HFFc6 (cell line): ENCODE data around the gene CNTN5. TPM values are rescaled to one million over a fixed set of nuclear protein-coding genes. Genes with fewer than 3 reads are reported as not detected.

ENCODE experiments used
- DNase-seq: peaks from one replicate; pipeline ENCODE4 v3.0.0-alpha.2; 2018
- H3K27ac Mint-ChIP-seq: 2 replicates; pipeline ENCODE4 v1.8.0; 2020; ENCODE audit warnings: mild to moderate bottlenecking, mixed read lengths
- H3K27me3 Mint-ChIP-seq: 2 replicates; pipeline ENCODE4 v1.8.0; 2021; ENCODE audit warnings: mild to moderate bottlenecking, moderate library complexity, mixed read lengths; ENCODE audit not compliant: insufficient read depth
- H3K36me3 Mint-ChIP-seq: 2 replicates; pipeline ENCODE4 v1.8.0; 2021; ENCODE audit warnings: low read depth, mixed read lengths
- H3K4me1 Mint-ChIP-seq: 2 replicates; pipeline ENCODE4 v1.8.0; 2020; ENCODE audit warnings: low read depth, mixed read lengths
- H3K4me3 Mint-ChIP-seq: 2 replicates; pipeline ENCODE4 v1.8.0; 2020; ENCODE audit warnings: mild to moderate bottlenecking, moderate library complexity, mixed read lengths
- H3K9me3 Mint-ChIP-seq: 2 replicates; pipeline ENCODE4 v1.8.0; 2020; ENCODE audit warnings: mild to moderate bottlenecking, mixed read lengths
- total RNA-seq, 6 experiments: library from RNA; stranded (reverse); fragmentation: NEBNext Ultra II Directional; extraction: Animal tissue kit (Norgen Biotek cat#: 25700); gene quantifications; 2 replicates in 1 of 6; 3 replicates in 5 of 6; pipeline ENCODE4 v1.2.3, GENCODE V29; 2021
- TF ChIP-seq, protein P1 (sequence below): fragments of 200-600 bp; sonication (generic); IDR thresholded peaks from 2 replicates; pipeline ENCODE4 v1.5.0; 2021; ENCODE audit warnings: antibody characterized with exemption, mild to moderate bottlenecking

CNTN5 gene
- total RNA-seq, 6 experiments from 2014 or later = not detected

DNA sequence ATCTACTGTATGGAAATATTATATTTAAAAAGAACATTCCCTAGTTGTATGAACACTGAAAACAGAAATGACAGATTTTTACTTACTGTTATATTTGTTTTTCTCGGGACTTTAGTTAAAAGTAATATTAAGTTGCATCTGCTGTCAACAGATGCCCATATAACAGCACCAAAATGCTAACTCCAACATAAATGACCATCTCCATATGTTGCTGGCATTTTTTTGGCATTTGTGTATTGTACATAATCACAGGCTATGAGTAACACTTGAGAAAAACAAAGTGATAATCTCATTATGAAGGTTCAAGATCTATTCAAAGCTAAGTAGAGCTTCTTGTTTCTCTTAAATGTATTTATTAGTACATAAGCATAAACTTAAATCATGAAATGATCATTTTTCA lies 172.0 kb downstream of the CNTN5 start:
- H3K4me3 Mint-ChIP-seq = no peak overlapping the region

DNA sequence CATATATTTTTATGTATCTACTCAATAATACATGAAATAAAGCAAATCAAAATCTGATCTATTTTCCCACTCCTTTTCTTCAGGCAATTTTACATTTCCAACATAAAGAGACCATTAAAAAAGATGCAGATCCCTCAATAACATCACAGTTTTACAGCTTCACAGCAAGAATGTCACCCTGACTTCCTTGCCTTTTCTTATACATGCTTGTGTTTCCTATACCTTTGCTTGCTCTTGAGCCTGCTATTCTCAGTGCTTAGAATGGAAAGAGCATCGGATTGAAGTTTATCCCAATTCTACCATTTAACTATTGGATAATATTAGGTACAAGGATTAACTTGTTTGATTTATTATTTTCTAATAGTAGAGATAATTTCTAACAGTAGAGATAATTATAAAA lies 176.7 kb downstream of the CNTN5 start:
- TF ChIP-seq, protein P1, sequence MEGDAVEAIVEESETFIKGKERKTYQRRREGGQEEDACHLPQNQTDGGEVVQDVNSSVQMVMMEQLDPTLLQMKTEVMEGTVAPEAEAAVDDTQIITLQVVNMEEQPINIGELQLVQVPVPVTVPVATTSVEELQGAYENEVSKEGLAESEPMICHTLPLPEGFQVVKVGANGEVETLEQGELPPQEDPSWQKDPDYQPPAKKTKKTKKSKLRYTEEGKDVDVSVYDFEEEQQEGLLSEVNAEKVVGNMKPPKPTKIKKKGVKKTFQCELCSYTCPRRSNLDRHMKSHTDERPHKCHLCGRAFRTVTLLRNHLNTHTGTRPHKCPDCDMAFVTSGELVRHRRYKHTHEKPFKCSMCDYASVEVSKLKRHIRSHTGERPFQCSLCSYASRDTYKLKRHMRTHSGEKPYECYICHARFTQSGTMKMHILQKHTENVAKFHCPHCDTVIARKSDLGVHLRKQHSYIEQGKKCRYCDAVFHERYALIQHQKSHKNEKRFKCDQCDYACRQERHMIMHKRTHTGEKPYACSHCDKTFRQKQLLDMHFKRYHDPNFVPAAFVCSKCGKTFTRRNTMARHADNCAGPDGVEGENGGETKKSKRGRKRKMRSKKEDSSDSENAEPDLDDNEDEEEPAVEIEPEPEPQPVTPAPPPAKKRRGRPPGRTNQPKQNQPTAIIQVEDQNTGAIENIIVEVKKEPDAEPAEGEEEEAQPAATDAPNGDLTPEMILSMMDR = no peak
- no peak for DNase-seq
- Mint-ChIP-seq H3K27ac (no peak overlapping the region), H3K27me3 (no peaks in the 10 kb centered on the region), H3K36me3 (no peaks in the 10 kb centered on the region; the same call in 1 of the 2 replicates), H3K9me3 (peaks cover 30% of the 10 kb centered on the region), H3K4me1 (no peaks in the 10 kb centered on the region), H3K4me3 (no peak overlapping the region)

More for the DNA sequence above, 172.0 kb downstream of the CNTN5 start:
- Mint-ChIP-seq H3K27ac (no peak overlapping the region), H3K27me3 (no peaks in the 10 kb centered on the region), H3K36me3 (no peaks in the 10 kb centered on the region), H3K4me1 (no peaks in the 10 kb centered on the region), H3K9me3 (peaks cover 36% of the 10 kb centered on the region)
- TF ChIP-seq, protein P1 = no peak
- DNase-seq = no peak

DNA sequence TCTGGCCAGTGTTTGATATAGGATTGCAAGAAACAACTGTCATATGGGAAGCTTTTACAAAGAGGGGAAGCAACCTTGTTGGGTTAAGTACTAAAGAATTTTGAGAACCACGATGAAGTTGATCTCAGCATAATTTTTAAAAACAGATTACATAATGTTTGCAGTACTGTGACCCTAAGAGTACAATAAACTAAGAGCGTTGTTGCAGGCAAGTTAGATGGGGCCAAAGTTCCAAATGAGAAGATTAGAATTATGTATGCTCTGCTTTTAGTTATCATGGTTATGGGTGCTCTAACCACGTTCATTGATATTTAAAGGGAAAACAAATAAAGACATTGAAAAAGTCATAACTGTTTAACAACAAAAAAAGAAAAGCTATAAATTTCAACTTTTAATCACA lies 177.5 kb downstream of the CNTN5 start:
- no peaks in the 10 kb centered on the region for H3K27me3 Mint-ChIP-seq
- H3K27ac Mint-ChIP-seq = no peak overlapping the region
- no peaks in the 10 kb centered on the region; the same call in 1 of the 2 replicates for H3K36me3 Mint-ChIP-seq
- H3K4me1 Mint-ChIP-seq = no peaks in the 10 kb centered on the region
- H3K4me3 Mint-ChIP-seq = no peak overlapping the region
- no peak for DNase-seq
- peaks cover 26% of the 10 kb centered on the region for H3K9me3 Mint-ChIP-seq
- TF ChIP-seq, protein P1 = no peak

DNA sequence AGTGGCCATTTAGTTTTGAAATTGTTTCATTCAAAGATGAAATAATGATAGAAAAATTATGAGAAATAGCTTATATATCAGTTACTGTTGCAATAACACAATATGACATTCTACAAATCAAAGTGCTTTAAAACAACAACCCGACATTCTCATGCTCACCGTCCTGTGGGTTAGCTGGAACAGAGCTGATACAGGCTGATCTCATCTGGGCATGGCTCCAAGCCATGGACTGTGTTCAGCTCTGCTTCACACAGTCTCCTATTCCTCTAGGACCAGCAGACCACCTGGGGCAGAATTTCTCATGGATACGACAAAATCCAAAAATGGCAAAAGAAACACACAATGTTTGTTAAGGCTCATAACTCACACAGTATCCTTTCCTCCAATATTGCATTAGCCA lies 178.6 kb downstream of the CNTN5 start:
- Mint-ChIP-seq H3K9me3 (peaks cover 24% of the 10 kb centered on the region), H3K4me3 (no peak overlapping the region), H3K27ac (no peak overlapping the region), H3K27me3 (no peaks in the 10 kb centered on the region), H3K36me3 (no peaks in the 10 kb centered on the region; the same call in 1 of the 2 replicates), H3K4me1 (no peaks in the 10 kb centered on the region)
- TF ChIP-seq, protein P1 = no peak
- DNase-seq = no peak

DNA sequence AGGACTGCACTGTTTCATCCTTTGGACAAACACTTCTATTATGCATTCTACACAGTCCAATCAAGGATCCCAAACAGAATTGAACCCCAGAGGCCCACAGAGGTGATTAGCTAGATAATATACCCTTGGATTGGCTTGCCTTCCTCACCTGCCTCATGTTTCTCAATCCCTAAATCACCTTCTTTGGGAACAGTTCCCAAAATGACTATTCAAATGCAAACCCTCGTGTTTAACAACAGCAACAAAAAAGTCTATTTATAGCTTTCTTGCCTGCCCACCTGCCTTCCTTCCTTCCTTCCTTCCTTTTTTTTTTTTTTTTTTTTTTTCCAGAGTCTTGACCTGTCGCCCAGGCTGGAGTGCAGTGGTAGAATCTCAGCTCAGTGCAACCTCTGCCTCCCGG lies 180.0 kb downstream of the CNTN5 start:
- peaks cover 29% of the 10 kb centered on the region for H3K9me3 Mint-ChIP-seq
- H3K4me3 Mint-ChIP-seq = no peak overlapping the region
- DNase-seq = no peak
- no peak overlapping the region for H3K27ac Mint-ChIP-seq
- no peaks in the 10 kb centered on the region; the same call in 1 of the 2 replicates for H3K36me3 Mint-ChIP-seq
- TF ChIP-seq, protein P1 = no peak
- H3K27me3 Mint-ChIP-seq = no peaks in the 10 kb centered on the region
- H3K4me1 Mint-ChIP-seq = no peaks in the 10 kb centered on the region

DNA sequence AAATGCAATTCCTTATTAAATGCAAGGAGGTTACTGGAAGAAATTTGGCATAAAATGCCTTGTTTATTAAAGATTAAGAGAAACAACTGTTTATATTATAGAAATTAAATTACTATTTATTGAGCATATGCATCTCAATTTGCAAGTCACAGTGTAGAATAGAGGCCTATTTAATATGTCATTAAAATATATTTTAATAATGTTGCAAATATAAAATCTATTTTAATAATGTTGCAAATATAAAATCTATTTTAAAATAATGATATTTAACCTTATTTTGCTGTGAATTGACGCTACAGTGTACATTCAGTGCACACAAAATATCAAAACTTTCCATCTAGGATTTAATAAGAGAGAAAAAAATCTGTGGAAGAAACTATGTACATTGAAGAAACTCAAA lies 188.1 kb downstream of the CNTN5 start:
- TF ChIP-seq, protein P1 = no peak
- Mint-ChIP-seq H3K9me3 (peaks cover 29% of the 10 kb centered on the region), H3K27me3 (no peaks in the 10 kb centered on the region), H3K36me3 (no peaks in the 10 kb centered on the region), H3K4me3 (no peak overlapping the region), H3K27ac (no peak overlapping the region), H3K4me1 (no peaks in the 10 kb centered on the region)
- no peak for DNase-seq
